ENCODE results near the gene MUC13.

DNA sequence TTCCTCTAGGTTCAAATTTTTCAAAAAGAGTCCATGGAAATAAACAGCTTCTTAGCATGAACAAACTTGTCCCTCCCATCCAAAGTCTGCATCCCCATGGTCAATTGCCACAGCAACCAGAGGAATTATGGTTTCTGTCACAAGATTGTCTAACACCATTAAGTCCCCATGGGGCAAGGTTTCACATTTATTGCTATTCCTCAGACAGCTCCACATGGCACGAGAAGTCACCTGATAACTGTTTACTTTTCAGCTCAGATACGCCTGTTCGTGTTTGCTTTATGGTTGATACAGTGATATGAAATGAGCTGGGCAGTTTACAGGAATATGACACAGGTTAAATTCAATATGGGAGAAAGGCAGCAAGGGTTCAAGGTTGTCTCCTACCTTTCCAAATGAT lies 37.9 kb upstream of the MUC13 start:
- TF ChIP-seq, protein P1, sequence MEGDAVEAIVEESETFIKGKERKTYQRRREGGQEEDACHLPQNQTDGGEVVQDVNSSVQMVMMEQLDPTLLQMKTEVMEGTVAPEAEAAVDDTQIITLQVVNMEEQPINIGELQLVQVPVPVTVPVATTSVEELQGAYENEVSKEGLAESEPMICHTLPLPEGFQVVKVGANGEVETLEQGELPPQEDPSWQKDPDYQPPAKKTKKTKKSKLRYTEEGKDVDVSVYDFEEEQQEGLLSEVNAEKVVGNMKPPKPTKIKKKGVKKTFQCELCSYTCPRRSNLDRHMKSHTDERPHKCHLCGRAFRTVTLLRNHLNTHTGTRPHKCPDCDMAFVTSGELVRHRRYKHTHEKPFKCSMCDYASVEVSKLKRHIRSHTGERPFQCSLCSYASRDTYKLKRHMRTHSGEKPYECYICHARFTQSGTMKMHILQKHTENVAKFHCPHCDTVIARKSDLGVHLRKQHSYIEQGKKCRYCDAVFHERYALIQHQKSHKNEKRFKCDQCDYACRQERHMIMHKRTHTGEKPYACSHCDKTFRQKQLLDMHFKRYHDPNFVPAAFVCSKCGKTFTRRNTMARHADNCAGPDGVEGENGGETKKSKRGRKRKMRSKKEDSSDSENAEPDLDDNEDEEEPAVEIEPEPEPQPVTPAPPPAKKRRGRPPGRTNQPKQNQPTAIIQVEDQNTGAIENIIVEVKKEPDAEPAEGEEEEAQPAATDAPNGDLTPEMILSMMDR (IDR thresholded peaks at IDR 0.05; ENCODE audit: borderline replicate concordance, extremely low read depth, low read length, poor library complexity, severe bottlenecking) = no peak
- no peak for TF ChIP-seq EZH2 (IDR thresholded peaks at IDR 0.05; ENCODE audit: borderline replicate concordance, low read depth, low read length, severe bottlenecking)
